HG02798 (cell line): Measurements from ENCODE around the gene ATF6.

ENCODE experiments used
- ATAC-seq: cut with Tn5 transposase; IDR thresholded peaks from one replicate; pipeline ENCODE4 v1.9.1; 2021; ENCODE audit warnings: mild to moderate bottlenecking; ENCODE audit not compliant: unreplicated experiment, poor library complexity

ATF6 gene

GRCh38 chr1:161988413-161988812, 222.3 kb downstream of the ATF6 start:
- ATAC-seq = no peak

GRCh38 chr1:161989108-161989507, 223.0 kb downstream of the ATF6 start:
- ATAC-seq = no peak

DNA sequence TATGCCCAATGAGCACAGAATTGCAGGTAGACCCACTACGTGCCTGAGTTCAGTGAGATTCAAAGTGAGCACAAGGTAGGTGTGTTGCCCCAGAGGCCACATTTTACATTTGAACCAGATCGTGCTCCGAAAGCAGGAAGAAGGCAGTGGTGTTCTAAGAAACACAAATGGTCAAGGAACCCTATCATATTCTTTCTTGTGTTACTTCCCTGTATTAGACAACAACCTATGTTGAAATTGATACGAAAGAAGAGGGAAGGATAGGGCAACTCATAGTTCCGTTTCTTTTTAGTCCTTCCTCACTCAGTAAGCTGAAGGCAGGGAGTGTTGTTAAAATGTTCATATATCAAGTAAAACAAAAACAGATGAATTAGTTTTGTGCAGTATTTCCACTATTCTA, 223.7 kb downstream of the ATF6 start:
- ATAC-seq = no peak

- no peak for ATAC-seq
These were observed 227.5 kb downstream of the ATF6 start for GRCh38 chr1:161993576-161993975.

GRCh38 chr1:161994175-161994668, 228.1 kb downstream of the ATF6 start:
- ATAC-seq = no peak

DNA sequence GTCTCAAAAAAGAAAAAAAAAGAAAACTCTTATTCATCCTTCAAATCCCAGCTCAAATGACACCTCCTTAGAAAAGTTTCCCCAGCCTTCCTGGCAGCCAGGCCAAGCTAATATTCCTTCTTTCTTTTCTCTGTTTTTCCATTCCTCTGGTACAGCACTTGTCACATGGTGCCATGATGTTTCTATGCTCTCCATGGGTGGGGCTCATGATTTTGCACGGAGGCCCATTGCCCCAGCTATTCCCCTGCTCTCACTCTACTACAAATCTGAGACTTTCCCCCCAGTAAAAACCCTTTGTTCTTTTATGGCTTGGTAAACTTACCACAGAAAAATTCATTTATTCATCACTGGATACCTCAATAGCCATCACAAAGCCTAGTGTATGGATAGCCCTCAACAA, 231.0 kb downstream of the ATF6 start:
- ATAC-seq = no peak

GRCh38 chr1:161998811-161999210, 232.7 kb downstream of the ATF6 start:
- no peak for ATAC-seq

DNA sequence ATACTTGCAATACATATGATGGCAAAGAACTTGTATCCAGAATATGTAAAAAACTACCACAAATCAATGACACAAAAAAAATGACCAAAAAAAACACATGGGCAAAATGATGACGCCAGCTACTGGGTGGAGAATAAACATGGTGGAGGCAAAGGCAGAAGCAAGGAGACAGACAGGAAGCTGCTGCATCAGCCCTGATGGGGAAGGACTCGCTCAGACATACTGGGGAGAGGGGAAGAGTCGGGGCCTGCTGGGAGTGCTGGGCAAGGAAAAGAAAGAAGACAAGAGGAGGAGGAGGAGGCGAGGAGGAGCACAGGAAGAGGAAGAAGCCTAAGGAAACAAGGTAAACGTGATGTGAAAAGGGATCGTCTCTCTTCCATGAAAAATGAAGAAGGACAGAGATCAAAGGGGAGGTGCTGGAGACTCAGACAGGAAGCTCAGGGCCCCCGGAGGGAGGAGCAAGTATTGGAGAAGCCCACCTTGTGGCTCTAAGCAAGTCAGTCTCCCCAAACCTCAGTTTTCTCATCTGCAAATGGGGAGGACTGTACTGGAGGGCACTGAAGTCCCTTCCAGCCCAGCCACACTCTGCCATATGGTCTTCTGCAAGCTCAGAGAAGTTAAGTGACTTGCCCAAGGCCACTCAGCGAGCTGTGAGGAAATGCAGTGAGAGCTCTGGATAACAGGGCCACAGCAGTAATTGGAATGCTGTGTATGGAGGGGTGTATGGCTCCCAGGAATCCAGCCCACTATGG, 233.4 kb downstream of the ATF6 start:
- ATAC-seq = no peak

DNA sequence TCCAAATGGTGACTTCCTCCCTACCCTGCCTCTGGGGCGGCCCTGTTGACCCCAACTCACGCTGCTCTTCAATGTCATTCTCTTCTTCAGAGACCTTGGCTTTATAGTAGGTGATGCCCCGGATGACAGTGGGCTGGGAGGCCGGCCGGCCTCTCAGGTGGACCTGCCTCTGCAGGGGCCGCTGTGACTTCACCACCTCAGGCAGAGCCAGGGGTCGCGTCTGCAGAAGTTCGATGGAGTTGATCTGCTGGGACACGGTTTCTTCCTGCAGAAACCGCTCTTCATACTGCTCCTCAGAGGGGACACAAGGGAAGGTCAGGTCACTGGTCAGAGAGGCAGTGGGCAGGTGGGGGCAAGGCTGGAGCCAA, 233.9 kb downstream of the ATF6 start:
- ATAC-seq = no peak

- no peak for ATAC-seq
These were observed 237.1 kb downstream of the ATF6 start for GRCh38 chr1:162003061-162003829.

- no peak for ATAC-seq
These were observed 237.7 kb downstream of the ATF6 start for GRCh38 chr1:162003830-162004215.

- ATAC-seq = no peak
These were observed 238.4 kb downstream of the ATF6 start for GRCh38 chr1:162004441-162004950.

- ATAC-seq = no peak
These were observed 240.0 kb downstream of the ATF6 start for GRCh38 chr1:162006081-162006480.

DNA sequence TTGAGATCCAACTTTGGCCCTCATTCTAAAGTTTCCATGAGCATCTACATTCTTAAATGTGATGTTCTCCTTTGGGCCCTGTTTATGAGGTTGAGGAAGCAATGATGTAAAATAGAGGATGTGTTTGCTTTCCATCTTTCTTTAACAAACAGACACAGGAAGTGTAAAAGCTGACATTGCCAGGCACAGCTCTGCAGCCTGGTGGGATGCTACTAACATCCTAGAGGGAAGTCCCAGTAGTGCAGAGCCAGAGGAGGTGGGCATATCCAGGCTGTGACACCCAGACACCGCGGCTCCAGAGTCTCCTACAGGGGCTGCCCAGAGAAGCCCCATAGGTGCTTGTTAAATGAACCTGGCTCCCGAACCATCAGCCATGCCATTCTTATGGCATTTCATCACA, 241.3 kb downstream of the ATF6 start:
- ATAC-seq = no peak

DNA sequence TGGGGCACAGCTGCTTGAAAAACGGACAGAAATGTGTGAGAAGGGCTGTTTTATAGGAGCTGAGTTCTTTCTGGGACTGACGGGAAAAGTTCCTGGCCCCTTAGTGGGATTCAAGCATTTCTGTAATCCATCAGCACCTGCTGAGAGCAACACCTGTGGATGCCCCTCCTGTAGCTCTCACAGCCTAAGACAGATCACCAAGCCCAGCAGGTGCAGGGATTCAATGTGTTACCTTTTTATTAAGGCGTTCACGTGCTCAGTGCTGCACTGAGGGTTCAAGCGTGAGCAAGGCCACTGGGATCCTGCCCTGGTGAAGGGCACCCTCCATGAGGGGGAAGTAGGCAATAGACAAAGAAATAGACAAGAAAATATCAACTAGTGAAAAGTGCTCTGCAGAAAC, 242.7 kb downstream of the ATF6 start:
- no peak for ATAC-seq

- no peak for ATAC-seq
These were observed 243.5 kb downstream of the ATF6 start for GRCh38 chr1:162009501-162010174.

DNA sequence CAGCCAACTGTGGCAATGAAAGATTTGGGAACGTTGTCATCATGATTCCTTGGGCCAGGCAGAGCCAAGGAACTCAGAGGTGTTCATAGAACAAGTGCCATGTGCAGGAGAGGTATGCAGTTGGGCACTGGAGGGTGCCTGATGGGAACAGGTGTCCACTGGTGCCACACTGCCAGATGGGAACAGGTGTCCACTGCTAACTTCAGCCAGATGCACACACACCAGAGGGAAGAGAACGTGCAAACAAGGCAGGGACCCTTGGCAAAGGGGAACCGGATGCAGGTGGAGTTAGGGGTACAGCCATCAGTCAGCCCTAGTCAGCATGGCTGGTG, 244.0 kb downstream of the ATF6 start:
- ATAC-seq = no peak

DNA sequence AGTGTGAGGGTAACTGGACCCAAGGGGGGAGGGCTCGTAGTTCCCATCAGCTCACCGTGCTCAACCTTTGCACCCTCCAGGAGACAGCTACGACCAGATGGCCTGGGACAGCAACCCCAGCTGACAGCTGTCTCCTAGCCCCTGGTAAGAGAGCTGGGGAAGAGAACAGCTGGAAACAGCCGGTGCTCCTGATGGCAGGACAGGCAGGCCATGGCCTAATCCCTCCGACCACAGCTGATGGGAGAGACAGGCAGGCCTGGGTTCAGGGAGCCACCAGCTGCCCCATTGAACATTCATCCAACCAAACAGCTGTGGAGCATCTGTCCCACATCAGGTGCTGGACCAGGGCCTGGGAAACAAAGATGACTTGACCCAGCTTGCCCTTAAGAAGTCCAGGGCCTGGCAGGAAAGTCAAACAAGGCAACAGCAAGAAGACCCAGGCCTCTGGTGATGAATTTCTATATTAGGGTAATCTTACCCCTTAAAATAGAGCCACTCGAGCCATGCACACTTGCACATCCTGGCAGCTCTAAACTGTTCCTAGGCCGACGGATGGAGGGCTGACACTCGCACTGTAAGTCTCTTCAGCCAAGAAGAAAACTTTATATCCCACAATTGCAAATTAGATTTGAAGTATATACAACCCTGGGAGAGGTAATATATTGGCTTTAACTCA, 245.4 kb downstream of the ATF6 start:
- no peak for ATAC-seq

DNA sequence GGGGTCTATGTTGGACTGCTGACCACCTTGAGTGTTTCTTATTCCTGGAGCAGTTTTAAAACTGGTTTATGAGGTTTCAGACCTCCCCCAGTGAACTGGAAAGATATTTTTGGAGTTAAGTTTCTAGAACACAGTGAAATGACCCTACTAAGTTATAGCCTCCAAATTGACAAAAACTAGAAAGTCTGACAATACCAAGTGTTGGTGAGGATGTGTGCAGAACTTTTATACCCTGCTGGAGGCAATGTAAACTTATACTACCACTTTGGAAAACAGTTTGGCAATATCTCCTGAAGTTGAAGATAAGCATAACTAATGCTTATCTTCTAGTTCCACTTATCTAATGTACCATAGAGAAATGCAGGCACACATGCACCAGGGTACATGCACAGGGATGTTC, 247.2 kb downstream of the ATF6 start:
- ATAC-seq = no peak
